K562 (cell line): ENCODE measurements around the gene EHBP1.

ENCODE experiments used
- ESRRA ChIP-seq: fragments of 450-650 bp; IDR thresholded peaks from 2 replicates; pipeline ENCODE4 v1.6.1; 2014; ENCODE audit warnings: low read depth, mild to moderate bottlenecking, moderate library complexity, borderline replicate concordance
- MEF2D ChIP-seq: conservative IDR thresholded peaks from 2 replicates; pipeline ENCODE4 v1.6.1; 2016; ENCODE audit warnings: low read depth, missing genetic modification characterization, missing compliant biosample characterization
- SIN3A ChIP-seq, 2 experiments: fragments of 150-350 bp in 1 of 2; IDR thresholded peaks; 2 replicates each; pipeline ENCODE4 v1.6.1; 2011 to 2016; ENCODE audit warnings: borderline replicate concordance in 2 of 2, low read depth in 2 of 2, low read length in 2 of 2, mild to moderate bottlenecking in 2 of 2, moderate library complexity in 2 of 2; ENCODE audit not compliant: control insufficient read depth in 1 of 2
- SIN3B ChIP-seq: fragments of 450-650 bp; IDR thresholded peaks from 2 replicates; pipeline ENCODE4 v1.6.1; 2017; ENCODE audit warnings: low read depth, mild to moderate bottlenecking, moderate library complexity
- TCF7L2 ChIP-seq: fragments of 150-350 bp; IDR thresholded peaks from 2 replicates; pipeline ENCODE4 v1.6.1; 2016; ENCODE audit warnings: low read depth, mild to moderate bottlenecking, low read length, moderate library complexity
- ZNF764 ChIP-seq: fragments of 250-450 bp; sonication (Bioruptor Pico); IDR thresholded peaks from 2 replicates; pipeline ENCODE4 v1.4.0; 2020; ENCODE audit warnings: low read depth, mild to moderate bottlenecking, moderate library complexity

DNA sequence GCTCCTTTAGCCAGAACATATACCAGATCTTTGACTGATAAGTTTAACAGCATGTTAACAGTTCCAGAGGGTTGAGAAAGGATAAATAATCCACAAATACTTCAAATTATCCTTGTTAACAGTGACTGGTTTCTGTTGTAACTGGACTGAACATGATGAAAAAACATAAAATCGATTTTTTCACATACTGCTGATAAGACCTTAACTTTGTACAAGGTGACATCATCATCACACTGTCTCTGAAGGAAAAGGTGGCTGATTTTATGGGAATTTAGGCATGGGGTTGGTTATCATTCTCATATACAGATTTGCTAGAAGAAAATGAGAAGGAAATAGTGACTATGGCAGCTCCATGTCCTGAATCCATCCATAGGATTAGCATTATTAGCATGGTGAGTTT lies 381.2 kb downstream of the EHBP1 start:
- TF ChIP-seq MEF2D (tag) (no peak), SIN3B (no peak), ESRRA (no peak), TCF7L2 (no peak), SIN3A (IDR thresholded peaks at IDR 0.05; ENCODE audit: borderline replicate concordance in 2 of 2, control insufficient read depth in 1 of 2, low read depth in 2 of 2, low read length in 2 of 2) (no peak), ZNF764 (no peak)
